Upper lobe of left lung (tissue), 4 donors: Measurements from ENCODE around the gene KCNJ6.

Experiments used
- CTCF ChIP-seq, 6 experiments: fragments of 450-650 bp in 4 of 6; fragments of 200-600 bp in 2 of 6; sonication (generic) in 2 of 6; IDR thresholded peaks; one replicate each; pipeline ENCODE4 v1.5.1; 2016 to 2019; ENCODE audit warnings: antibody characterized with exemption in 6 of 6
- EP300 ChIP-seq, 4 donors: sonication (generic); formaldehyde crosslinking; IDR thresholded peaks; one replicate each; pipeline ENCODE4 v1.5.1; 2017; ENCODE audit warnings: antibody characterized with exemption in 4 of 4, control low read depth in 2 of 4
- POLR2AphosphoS5 ChIP-seq, 2 donors: sonication (generic); formaldehyde crosslinking; IDR thresholded peaks; one replicate each; pipeline ENCODE4 v1.5.1; 2017; ENCODE audit warnings: antibody characterized with exemption in 2 of 2

GRCh38 chr21:37568916-37569315, 347.3 kb downstream of the KCNJ6 start:
- TF ChIP-seq CTCF (IDR thresholded peaks at IDR 0.05) (no peak), POLR2AphosphoS5 (IDR thresholded peaks at IDR 0.05) (no peak), EP300 (IDR thresholded peaks at IDR 0.05) (no peak)
